Measurements from ENCODE around the gene NFIB.

The NFIB gene

GRCh38 chr9:14095277-14095676, 218.7 kb downstream of the NFIB start:
- DNase-seq, result no peak

- no peak for DNase-seq
Measured at GRCh38 chr9:14094491-14094890, 219.4 kb downstream of the NFIB start.

DNA sequence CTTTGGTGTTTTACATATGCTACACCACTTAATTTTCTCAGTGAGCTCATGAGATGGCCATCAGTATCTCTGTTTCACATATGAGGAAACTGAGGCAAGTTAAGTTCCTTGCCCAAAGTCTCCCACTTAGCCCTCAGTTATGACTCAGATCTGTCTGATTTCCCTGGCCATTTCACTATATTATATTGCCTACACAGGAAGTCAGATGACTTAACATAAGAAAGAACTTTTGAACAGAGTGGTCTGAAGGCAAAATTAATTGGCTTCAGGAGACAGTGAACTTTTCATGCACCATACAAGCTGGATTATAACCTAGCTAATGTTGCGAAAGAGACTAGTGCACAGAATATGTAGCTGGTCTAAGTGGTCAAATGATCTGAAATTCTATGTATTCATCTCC, 221.6 kb downstream of the NFIB start:
- no peak for DNase-seq

- DNase-seq, result no peak
Measured at GRCh38 chr9:14089051-14089803, 224.7 kb downstream of the NFIB start.

DNA sequence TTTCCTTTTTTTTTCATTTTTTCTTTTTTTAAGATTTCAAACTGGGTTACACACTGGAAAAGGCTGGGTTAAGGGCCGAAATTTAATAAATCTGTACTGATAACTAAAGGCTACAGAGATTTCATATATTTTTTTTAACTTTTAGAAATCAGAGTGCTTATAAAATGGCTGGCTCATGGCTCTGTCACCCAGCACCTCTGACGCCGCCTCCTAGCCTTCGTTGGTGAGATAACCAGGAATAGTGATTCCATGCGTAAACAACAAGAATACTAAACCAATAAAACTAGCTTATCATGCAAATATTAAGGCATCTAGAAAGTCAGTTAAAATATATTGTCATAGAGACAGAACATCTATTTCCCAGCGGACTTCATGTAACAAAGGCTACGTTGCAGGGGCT, 226.4 kb downstream of the NFIB start:
- no peak for DNase-seq

GRCh38 chr9:14086495-14086894, 227.4 kb downstream of the NFIB start:
- DNase-seq, result no peak

DNA sequence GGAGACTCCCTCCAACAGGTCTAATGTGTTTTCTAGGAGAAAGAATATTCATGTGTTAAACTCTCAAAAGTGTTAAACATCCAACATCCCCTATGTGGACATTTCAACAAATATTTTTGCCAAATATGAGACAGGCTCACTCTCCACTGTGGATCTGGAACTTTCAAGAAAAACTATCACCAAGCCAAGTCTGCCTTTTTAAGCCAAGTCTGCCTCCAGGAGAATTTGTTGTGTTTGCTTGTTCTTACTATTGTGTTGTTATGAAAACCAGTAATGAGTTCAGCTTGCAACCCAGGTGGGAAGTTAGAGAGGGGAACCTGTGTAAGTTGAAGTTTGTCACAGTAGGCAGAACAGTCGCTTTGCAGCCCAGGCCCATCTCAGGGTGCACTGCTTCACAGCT, 228.1 kb downstream of the NFIB start:
- DNase-seq, result no peak

DNA sequence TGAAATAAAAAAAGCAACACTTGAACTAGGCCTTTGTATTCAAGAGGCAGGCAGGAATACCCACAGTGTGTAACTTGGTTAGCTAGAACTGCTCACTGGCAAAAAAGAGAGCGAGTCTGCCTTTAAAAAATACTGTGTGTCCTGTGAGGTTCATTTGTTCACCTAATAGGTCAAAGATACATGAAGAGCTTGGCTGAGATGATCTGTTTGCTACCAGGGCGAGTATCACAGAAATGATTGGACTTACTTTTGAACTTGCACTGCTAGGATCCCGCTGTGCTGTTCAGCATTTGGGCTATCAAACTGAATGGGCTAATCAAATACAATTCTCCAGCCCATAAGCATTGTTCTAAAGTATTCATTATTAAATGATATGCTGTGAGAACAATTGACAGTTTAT, 229.1 kb downstream of the NFIB start:
- no peak for DNase-seq

- DNase-seq, result no peak
Measured at GRCh38 chr9:14083366-14083765, 230.6 kb downstream of the NFIB start.

DNA sequence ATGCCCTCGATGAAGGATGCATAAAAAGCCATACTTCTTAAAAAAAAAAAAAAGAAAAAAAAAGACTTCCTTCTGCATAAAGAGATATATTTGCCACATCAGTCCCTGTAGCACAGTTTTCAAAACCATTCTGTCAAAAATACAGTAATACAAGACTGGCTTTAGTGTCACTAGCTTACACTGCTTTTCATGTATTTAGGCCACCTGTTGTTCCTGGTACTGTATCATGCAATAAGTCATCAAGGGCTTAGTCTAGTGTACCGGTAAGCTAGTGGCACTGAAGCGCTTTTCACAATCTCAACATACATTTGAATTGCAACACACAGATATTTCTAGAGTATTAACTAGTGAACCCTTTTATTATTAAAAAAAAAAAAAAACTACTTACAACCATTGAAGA, 231.2 kb downstream of the NFIB start:
- no peak for DNase-seq

GRCh38 chr9:14081745-14082144, 232.2 kb downstream of the NFIB start:
- DNase-seq, result no peak

DNA sequence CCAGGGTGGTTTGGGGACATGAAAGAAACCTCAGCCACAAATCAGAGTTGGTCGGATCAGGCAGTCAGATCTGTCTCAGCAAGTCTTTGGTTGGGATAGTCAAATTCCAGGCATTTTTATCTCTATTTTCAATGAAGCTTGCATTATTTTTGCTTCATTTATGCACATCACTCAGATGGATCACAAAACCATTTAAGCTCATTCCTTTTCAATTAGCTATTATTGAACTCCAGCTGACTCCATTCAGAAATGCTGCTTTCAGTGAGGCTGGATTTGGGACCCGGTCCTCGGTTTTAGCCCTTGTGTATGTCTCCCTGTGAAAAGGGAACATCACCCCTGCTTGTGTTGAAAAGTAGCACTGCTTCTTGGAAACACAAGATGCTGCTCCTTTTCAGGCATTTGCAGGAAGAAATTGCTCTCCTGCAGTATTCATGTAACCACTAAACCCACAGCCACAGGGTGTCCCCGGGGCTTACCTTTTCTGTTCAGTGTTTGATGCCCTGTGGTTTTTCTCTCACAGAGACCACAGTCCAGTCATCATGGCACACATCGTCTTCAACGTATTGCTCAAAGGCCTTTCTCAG, 232.9 kb downstream of the NFIB start:
- DNase-seq, result no peak

GRCh38 chr9:14079440-14079839, 234.5 kb downstream of the NFIB start:
- DNase-seq, result no peak

DNA sequence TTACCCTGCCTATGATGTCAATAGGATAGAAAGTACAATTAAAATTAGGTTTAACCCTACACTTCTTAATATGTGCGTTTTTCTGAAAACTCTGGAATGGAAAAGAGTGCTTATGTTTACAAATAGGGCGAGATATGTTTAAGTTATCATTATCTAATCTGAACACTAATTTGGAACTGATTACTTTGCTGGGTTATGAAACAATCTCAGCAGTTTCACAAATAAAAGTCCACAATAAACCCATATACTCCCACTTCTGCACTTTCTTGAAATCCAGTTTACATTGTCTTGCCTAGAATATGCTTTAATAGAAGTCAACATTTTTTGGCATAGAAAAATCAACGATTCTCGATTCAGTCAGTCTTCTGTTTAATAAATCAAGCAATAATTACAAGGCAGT, 236.3 kb downstream of the NFIB start:
- no peak for DNase-seq

DNA sequence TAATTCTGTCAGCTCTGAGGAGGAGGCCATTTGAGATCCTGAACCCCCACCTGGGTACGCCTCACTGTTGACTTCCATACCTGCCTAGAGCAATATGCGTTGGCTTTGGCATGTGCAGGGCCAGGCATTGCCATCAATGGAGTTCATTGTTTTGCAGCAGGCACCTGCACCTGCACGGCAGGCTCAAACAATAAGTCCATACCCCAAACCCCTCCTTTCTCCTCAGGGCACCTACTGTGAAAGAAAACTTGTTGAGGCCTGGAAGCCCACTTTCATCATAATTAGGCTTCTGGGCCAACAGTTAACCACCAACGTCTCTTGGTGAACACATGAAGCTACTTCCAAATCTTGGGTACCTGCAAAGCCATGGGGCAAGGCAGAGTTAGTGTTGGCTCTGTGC, 238.7 kb downstream of the NFIB start:
- DNase-seq, result no peak

DNA sequence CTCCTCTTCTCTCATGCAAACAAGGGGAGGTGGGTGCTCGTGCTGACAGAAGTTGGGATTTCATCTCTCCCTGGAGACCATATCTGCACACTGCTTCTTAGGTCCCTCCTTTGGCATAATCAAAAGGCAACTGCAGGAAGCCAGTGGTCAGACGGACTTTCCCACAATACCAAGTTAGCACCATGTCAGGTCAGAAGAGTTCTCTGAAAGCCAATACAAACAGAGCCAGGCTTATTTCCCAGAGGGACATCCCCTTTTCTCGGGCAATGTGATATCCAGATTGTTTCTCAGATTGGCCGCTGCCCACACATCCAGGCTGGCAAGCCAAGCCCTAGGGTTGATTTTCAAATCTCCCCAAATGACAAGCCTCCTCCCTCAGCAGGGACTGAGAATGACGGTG, 241.1 kb downstream of the NFIB start:
- DNase-seq, result no peak

- no peak for DNase-seq
Measured at GRCh38 chr9:14071484-14071883, 242.5 kb downstream of the NFIB start.

GRCh38 chr9:14068690-14069089, 245.3 kb downstream of the NFIB start:
- no peak for DNase-seq

- DNase-seq, result no peak
Measured at GRCh38 chr9:14066831-14067230, 247.1 kb downstream of the NFIB start.

DNA sequence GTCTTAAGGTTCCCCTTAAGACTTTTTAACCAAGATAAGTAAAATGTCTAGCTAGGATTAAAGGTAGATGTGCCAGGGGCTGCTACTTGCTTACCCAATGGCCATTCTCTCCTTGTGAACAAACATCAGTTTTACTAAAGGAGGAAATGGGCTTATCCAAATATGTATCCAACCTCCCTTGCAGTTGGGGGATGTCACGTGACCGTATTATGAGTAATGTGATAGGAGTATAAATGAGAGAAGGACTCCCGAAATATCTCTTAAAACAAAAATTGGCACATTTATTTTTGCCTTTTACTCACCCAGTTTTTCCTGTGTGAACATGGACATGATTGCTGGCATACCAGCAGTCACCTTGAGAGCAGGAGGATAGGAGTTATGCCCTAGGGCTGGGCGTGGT, 247.9 kb downstream of the NFIB start:
- no peak for DNase-seq

GRCh38 chr9:14064940-14065339, 249.0 kb downstream of the NFIB start:
- no peak for DNase-seq

- no peak for DNase-seq
Measured at GRCh38 chr9:14063756-14064155, 250.2 kb downstream of the NFIB start.

GRCh38 chr9:14062586-14063221, 251.2 kb downstream of the NFIB start:
- DNase-seq, result no peak

GRCh38 chr9:14061936-14062585, 251.9 kb downstream of the NFIB start:
- DNase-seq, result no peak

Measured in MV-4-11 (cell line).